Measurements from ENCODE around the gene LRRC51.

DNA sequence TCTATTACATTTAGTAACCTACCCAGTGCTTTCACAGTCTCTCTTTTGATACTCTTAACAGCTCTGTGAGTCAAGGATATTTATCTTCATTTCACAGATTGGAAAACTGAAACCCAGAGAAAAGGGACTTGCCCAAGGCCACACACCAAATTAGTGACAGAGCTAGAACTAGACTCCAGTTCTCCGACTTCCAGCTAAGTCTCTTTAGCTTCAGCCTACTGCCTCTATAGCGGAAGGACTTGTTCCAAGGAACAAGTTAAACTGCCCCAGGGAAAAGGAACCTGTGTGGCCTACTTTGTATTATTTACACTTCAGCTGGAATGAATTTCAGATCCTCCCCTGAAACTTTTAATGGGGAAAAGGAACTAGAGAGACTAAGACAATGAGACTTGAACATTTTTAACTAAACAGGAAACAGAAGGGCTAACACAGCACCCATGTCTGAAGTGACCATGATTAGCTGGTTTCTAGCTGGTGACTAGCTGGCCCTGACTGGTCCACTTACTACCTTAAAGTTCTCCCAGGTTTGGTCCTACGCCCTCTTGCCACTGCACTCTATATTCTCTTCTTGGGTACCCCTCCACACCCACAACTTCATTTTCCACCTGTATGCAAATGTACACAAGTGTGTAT, 1.3 kb downstream of the LRRC51 start:
- TF ChIP-seq, protein P1, sequence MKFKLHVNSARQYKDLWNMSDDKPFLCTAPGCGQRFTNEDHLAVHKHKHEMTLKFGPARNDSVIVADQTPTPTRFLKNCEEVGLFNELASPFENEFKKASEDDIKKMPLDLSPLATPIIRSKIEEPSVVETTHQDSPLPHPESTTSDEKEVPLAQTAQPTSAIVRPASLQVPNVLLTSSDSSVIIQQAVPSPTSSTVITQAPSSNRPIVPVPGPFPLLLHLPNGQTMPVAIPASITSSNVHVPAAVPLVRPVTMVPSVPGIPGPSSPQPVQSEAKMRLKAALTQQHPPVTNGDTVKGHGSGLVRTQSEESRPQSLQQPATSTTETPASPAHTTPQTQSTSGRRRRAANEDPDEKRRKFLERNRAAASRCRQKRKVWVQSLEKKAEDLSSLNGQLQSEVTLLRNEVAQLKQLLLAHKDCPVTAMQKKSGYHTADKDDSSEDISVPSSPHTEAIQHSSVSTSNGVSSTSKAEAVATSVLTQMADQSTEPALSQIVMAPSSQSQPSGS (IDR thresholded peaks at IDR 0.05; ENCODE audit: low read length): no peak
- TF ChIP-seq, protein P2, sequence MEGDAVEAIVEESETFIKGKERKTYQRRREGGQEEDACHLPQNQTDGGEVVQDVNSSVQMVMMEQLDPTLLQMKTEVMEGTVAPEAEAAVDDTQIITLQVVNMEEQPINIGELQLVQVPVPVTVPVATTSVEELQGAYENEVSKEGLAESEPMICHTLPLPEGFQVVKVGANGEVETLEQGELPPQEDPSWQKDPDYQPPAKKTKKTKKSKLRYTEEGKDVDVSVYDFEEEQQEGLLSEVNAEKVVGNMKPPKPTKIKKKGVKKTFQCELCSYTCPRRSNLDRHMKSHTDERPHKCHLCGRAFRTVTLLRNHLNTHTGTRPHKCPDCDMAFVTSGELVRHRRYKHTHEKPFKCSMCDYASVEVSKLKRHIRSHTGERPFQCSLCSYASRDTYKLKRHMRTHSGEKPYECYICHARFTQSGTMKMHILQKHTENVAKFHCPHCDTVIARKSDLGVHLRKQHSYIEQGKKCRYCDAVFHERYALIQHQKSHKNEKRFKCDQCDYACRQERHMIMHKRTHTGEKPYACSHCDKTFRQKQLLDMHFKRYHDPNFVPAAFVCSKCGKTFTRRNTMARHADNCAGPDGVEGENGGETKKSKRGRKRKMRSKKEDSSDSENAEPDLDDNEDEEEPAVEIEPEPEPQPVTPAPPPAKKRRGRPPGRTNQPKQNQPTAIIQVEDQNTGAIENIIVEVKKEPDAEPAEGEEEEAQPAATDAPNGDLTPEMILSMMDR (IDR thresholded peaks at IDR 0.05; ENCODE audit: control extremely low read depth in 1 of 3, insufficient read depth in 1 of 3, low read depth in 1 of 3, low read length in 3 of 3): no peak
- TF ChIP-seq TAF1 (IDR thresholded peaks at IDR 0.05; ENCODE audit: low read depth, low read length): no peak
- TF ChIP-seq, protein P3, sequence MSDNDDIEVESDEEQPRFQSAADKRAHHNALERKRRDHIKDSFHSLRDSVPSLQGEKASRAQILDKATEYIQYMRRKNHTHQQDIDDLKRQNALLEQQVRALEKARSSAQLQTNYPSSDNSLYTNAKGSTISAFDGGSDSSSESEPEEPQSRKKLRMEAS (IDR thresholded peaks at IDR 0.05): no peak
- TF ChIP-seq POLR2A (IDR thresholded peaks at IDR 0.05; ENCODE audit: control extremely low read depth in 1 of 2, low read depth in 2 of 2, low read length in 2 of 2): no peak
- TF ChIP-seq YY1 (IDR thresholded peaks at IDR 0.05; ENCODE audit: low read depth, low read length): no peak
- TF ChIP-seq SP1 (IDR thresholded peaks at IDR 0.05; ENCODE audit: low read depth, low read length): no peak
- TF ChIP-seq GABPA (IDR thresholded peaks at IDR 0.05; ENCODE audit: borderline replicate concordance, insufficient read depth, low read length): no peak
- TF ChIP-seq MAFK (IDR thresholded peaks at IDR 0.05; ENCODE audit: low read depth, low read length): no peak
- no peak for TF ChIP-seq CBX5 (IDR thresholded peaks at IDR 0.05; ENCODE audit: low read depth, low read length)
- no peak for TF ChIP-seq NRF1 (IDR thresholded peaks at IDR 0.05; ENCODE audit: low read depth, low read length)
- no peak for TF ChIP-seq ZNF274 (IDR thresholded peaks at IDR 0.05; ENCODE audit: borderline replicate concordance, extremely low read depth, low read length)
